Mononuclear cell (primary cell): ENCODE measurements around the gene KCNQ1OT1. TPM values are rescaled to one million over a fixed set of nuclear protein-coding genes. Genes with fewer than 3 reads are reported as not detected.

ENCODE experiments used
- H3K27me3 ChIP-seq: 2 replicates; pipeline ENCODE4 v1.6.0; 2011; ENCODE audit warnings: low read length, control low read depth; ENCODE audit not compliant: insufficient read depth
- H3K4me1 ChIP-seq: 2 replicates; pipeline ENCODE4 v1.5.1; 2011; ENCODE audit warnings: mild to moderate bottlenecking, low read length, control low read depth; ENCODE audit not compliant: insufficient read depth
- H3K4me3 ChIP-seq: 2 replicates; pipeline ENCODE4 v1.5.1; 2011; ENCODE audit warnings: mild to moderate bottlenecking, low read length, moderate library complexity
- H3K9me3 ChIP-seq: 2 replicates; pipeline ENCODE4 v1.5.1; 2011; ENCODE audit warnings: low read depth, mild to moderate bottlenecking, control low read depth, low read length
- total RNA-seq: library from RNA; depleted of rRNA; stranded (reverse); fragments of >200 nt; gene quantifications from one replicate; pipeline ENCODE4 v1.2.3, GENCODE V29; 2012

KCNQ1OT1 gene
- total RNA-seq, 1 donor: 0.31 TPM

DNA sequence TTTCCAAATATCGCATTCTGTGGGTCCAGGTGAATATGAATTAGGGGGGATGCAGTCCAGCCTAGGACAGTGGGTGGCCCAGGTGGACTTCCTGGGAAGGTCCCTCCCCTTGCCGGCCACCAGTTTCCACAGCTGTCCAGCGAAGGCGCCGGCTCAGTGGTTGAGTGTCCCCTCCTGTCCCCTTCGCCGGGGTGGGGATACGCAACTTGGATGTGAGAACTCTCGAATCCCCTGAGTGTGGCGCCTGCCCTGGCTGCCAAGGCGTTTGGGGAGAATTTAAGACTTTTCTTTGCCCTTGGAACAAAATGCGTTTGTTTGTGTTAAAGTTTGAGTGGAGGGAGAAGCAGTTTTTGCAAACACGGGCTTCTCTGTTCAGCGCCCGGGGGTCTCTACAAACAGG, 123.7 kb downstream of the KCNQ1OT1 start:
- Histone ChIP-seq H3K4me1 (no peaks in the 10 kb centered on the region), H3K9me3 (no peaks in the 10 kb centered on the region), H3K4me3 (no peak overlapping the region), H3K27me3 (no peaks in the 10 kb centered on the region)

DNA sequence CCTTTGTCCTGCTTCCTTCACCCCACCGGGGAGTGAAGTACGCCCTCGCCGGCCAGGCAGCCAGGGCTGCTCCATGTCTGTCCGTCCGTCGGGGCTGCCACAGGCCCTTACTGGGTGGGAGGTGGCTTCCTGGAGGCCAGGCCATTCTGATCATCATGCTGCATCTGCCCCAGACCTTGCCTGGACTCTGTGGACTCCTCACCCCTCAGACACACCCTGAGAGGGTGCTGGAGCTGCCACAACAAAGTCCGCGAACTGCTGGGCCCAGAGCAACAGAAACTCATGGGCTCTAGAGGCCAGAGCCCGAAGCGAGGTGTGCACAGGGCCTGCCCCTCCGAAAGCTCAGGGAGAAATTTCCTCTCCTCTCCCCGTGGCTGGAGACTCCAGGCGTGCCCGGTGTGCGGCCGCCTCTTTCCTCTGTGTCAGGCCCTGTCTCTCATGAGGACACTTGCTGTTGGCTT, 124.2 kb downstream of the KCNQ1OT1 start:
- no peak overlapping the region for H3K4me3 ChIP-seq
- no peaks in the 10 kb centered on the region for H3K4me1 ChIP-seq

DNA sequence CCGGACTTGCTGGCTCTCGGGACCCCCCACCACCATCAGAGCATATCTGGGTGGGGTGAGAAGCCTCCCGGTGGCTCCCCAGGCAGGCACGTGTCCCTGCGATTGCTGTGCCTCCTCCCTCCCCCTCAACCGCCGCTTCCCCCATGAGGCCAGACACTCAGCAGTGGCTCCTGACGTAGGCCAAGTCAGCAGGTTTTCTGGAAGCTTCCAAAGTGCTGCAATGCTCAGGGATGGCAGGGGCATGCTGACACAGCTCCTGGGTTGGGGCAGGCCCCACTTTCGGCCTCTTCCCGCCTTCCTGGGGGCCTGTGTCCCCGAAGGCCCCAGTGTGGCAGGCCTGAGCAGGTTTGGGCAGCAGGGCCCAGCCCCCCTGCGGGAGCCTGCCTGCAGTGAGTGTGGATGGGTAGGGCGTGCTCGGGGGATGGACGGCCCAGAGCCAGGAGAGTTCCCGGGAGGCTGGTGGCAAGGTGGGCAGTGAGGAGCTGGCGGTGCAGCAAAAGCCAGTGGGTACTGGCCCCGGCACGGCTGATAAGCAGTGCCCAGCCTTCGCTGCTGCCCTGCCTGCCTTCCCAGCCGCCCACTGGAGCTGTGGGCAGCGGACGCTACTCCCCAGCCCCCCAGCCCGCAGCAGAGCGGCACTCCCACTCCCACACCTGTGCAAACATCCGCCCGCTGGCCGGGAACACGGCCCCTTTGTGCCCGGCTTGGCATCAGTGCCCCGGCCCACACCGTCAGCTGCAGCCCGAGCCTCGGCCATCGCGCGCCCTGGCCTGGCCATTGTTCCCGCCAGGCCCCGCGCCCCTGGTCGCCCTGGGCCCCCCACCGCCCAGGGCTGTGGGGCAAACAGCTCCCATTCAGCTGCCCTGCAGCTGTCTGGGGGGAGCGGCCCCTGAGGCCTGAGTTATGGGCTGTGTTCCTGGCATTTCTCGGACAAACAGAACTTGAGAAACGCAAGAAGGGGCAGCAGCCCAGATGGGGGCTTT, 125.0 kb downstream of the KCNQ1OT1 start:
- H3K4me1 ChIP-seq: no peaks in the 10 kb centered on the region
- H3K9me3 ChIP-seq: no peaks in the 10 kb centered on the region
- H3K4me3 ChIP-seq: no peak overlapping the region
- H3K27me3 ChIP-seq: no peaks in the 10 kb centered on the region

More for the DNA sequence above, 124.2 kb downstream of the KCNQ1OT1 start:
- Histone ChIP-seq H3K27me3 (no peaks in the 10 kb centered on the region), H3K9me3 (no peaks in the 10 kb centered on the region)

DNA sequence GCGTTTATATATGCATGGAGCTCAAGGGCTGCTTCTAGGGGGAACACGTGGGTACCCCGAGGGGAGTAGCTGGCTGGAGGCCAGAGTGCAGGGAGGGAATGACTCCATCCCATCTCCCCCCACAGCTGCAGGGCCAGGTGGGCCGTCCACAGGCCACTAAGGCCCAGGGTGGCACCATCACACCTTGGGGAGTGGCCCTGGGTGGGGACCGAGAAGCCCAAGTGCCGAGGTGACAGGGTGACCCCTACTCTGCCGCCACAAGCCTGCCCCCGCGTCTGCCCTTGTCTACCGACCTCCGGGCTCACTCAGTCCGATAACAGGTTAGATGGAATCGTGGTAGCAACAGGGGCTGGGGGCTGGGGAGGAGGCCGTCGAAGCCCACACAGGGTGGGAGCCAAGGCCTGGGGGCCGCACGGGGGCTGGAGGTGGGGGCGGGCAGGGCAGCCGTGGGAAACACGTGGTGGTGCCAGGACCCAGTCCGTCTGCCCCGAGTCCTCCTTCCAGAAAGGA, 125.7 kb downstream of the KCNQ1OT1 start:
- Histone ChIP-seq H3K4me1 (peaks cover 6% of the 10 kb centered on the region), H3K27me3 (no peaks in the 10 kb centered on the region), H3K9me3 (no peaks in the 10 kb centered on the region), H3K4me3 (no peak overlapping the region)

DNA sequence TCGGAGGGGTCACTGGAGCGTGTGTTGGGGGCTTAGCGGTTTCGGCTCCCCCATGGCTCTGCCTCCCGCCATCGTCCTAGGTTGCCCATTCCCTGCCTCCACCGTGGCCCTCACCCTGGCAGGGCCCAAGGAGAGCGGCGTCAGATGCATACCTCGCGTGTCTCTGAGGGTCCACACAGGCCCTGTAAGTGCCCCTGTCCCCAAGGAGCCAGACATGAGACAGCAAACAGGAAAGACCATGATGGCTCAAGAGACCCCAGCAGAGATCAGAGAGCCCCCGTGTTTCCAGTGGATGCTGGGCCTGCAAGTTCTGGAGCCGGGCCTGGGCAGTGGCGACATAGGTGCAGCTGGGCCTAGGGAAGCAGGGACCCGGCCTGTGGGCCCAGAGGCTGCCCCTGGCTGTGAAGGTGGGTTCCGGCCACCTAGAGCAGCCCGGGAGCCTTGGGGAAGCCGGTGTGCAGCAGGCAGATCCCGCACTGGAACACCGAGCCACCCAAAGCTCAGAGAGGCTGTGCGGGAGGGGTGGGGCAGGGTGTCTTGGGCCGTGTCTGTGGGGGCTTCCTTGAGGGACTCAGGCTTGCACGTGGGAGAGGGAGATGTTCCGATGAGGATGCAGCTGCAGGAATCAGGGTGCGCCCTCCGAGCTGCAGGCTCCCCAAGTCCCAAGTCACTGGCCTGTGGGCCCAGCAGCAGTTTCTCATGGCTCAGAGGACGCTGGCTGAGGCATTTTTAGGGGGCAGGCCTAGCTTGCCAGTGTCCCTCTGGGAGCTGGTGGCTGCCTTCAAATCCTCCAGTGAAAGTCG, 126.4 kb downstream of the KCNQ1OT1 start:
- Histone ChIP-seq H3K27me3 (no peaks in the 10 kb centered on the region), H3K9me3 (no peaks in the 10 kb centered on the region), H3K4me1 (peaks cover 6% of the 10 kb centered on the region), H3K4me3 (no peak overlapping the region)

DNA sequence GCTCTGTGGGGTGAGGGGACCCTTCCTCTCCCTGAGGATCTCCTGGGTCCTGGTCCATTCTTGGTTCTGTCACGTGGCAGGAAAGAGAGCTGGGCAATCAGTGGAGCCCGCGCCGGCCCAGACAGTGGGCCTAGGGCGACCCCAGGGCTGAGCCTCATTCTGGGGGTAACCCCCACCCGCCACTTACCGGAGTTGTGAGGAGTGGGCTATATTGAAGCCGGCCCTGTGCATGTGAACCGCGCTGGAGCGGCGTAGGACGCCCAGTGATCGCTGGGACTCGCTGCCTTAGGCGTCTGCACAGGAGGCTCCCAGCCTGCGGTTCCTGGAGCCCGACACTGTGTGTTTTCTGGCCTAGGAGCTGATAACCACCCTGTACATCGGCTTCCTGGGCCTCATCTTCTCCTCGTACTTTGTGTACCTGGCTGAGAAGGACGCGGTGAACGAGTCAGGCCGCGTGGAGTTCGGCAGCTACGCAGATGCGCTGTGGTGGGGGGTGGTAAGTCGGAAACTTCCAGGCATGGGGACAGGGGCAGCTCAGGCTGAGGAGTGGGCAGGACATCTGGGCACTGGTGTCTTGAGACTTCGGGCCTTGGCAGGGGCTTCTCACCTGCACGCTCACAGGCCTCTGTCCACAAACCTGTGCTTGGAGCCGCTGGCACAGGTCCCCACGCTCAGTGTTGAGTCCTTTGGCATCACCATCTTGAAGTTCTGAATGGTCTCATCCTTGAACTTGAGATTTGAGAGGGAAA, 127.1 kb downstream of the KCNQ1OT1 start:
- Histone ChIP-seq H3K4me1 (peaks cover 6% of the 10 kb centered on the region), H3K4me3 (no peak overlapping the region), H3K9me3 (no peaks in the 10 kb centered on the region), H3K27me3 (no peaks in the 10 kb centered on the region)

DNA sequence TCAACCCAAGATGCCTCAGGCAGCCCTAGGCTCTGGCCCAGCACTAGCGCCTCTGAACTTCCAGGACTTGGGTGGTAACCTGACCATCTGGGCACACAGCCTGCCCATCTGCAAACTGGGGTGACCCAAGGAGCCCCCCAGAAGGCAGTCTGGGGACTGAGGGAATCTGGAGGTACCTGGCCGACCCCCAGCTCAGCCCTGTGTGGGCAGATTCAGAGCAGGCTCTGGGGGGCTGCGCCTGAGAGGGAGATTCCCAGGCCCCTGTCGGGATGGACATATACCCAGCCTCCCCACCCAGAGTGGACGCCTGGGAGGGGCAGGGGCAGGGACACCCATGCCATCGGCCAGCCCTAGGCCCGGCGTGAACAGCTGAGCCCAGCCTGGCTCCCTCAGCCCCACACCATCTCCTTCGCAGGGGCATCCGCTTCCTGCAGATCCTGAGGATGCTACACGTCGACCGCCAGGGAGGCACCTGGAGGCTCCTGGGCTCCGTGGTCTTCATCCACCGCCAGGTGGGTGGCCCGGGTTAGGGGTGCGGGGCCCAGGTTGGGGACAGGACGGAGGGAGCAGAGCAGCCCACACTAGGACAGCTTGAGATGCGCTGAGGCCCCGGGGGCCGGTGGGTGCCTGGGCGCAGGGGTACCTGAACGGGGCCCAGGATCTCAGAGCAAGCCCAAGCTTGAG, 128.1 kb downstream of the KCNQ1OT1 start:
- Histone ChIP-seq H3K9me3 (no peaks in the 10 kb centered on the region), H3K4me1 (peaks cover 6% of the 10 kb centered on the region), H3K4me3 (no peak overlapping the region)

DNA sequence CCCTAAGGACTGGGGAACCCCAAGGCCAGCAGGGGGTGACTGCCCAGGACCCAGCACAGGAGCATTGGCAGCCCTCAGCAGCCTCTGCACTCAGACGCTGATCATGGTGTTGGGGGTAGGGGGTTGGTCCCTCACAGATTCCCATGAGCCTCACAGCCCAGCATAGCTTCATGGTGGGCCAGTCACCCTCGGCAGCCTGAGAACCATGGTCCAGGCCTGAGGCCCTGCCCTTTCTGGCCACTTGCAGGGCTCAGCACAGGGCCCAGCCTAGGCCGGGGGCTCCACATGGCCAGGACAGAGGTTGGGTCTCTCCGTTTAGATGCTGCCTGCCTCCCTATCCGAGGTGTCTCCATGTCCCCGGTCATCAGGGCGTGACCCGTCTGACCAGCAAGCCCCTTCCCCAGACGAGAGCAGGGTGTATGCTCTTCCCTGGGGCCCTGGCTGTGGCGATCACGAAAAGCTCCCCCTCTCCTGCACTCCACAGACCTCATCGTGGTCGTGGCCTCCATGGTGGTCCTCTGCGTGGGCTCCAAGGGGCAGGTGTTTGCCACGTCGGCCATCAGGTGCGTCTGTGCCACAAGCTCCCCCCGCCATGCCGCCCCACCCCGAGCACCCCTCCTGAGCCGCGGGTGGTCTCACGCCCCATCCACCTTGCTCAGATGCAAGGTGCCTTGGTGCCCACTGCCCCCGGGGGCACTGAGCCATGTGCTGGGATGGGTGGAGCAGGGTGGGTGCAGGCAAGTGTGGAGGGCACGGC, 128.8 kb downstream of the KCNQ1OT1 start:
- H3K4me3 ChIP-seq: no peak overlapping the region
- H3K27me3 ChIP-seq: no peaks in the 10 kb centered on the region
- H3K9me3 ChIP-seq: no peaks in the 10 kb centered on the region
- peaks cover 6% of the 10 kb centered on the region for H3K4me1 ChIP-seq

More for the DNA sequence above, 128.1 kb downstream of the KCNQ1OT1 start:
- no peaks in the 10 kb centered on the region for H3K27me3 ChIP-seq

DNA sequence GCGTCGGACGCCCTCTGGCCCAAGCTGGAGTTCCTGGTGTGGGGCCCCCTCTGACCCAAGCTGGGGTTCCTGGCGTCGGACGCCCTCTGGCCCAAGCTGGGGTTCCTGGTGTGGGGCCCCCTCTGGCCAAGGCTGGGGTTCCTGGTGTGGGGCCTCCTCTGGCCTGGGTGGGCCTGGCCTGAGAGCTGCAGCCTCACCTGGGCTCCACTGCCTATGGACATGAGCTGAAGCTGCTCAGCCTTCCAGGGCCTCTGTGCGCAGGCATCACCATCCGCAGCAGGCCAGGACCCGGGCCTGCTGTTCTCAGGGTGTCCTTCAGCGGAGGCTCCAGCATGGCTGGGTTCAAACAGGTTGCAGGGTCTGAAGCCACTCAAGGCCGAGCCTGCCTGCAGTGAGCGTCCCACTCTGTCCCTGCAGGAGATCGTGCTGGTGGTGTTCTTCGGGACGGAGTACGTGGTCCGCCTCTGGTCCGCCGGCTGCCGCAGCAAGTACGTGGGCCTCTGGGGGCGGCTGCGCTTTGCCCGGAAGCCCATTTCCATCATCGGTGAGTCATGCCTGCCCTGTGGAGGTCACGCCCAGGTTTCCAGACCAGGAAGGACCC, 129.5 kb downstream of the KCNQ1OT1 start:
- Histone ChIP-seq H3K4me1 (peaks cover 6% of the 10 kb centered on the region), H3K27me3 (no peaks in the 10 kb centered on the region), H3K4me3 (no peak overlapping the region), H3K9me3 (no peaks in the 10 kb centered on the region)

DNA sequence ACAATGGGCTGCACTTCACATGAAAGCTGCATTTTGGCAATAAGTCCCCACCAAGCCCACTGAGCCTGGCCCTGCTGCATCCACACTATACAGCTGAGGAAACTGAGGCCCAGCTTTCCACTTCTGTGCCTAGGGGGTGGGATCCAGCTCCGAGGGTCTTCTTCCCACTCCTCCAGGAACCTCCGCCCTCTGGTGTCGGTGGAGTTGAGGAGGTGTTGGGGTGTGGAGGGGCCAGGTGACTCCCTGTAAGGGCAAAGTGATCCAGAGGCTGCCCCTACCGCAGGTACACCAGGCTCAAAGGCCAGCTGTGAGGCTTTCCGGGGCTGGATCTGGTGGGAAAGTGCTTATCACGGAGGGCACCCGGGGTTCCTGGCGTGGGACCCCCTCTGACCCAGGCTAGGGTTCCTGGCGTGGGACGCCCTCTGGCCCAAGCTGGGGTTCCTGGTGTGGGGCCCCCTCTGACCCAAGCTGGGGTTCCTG, 130.0 kb downstream of the KCNQ1OT1 start:
- Histone ChIP-seq H3K4me1 (peaks cover 6% of the 10 kb centered on the region), H3K4me3 (no peak overlapping the region), H3K9me3 (no peaks in the 10 kb centered on the region), H3K27me3 (no peaks in the 10 kb centered on the region)

DNA sequence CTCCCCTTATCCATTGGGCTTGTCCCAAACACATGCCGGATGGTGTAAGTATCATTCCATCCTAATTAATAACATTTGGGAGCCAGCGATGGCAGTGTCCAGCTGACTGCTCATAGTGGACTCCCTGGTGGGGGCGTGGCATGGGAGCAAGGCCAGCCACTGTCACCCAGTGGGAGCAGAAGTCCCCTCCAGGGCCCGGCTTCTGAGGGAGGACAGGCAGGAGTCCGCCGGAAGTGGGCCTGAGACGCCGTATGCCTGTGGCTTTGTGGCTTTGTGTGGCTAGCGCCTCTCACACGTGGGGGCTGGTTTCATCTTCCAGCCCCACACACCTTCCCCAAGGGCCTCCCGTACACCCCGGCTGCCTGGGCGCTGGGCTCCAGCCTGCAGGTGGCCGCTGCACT, 130.5 kb downstream of the KCNQ1OT1 start:
- no peaks in the 10 kb centered on the region for H3K9me3 ChIP-seq

DNA sequence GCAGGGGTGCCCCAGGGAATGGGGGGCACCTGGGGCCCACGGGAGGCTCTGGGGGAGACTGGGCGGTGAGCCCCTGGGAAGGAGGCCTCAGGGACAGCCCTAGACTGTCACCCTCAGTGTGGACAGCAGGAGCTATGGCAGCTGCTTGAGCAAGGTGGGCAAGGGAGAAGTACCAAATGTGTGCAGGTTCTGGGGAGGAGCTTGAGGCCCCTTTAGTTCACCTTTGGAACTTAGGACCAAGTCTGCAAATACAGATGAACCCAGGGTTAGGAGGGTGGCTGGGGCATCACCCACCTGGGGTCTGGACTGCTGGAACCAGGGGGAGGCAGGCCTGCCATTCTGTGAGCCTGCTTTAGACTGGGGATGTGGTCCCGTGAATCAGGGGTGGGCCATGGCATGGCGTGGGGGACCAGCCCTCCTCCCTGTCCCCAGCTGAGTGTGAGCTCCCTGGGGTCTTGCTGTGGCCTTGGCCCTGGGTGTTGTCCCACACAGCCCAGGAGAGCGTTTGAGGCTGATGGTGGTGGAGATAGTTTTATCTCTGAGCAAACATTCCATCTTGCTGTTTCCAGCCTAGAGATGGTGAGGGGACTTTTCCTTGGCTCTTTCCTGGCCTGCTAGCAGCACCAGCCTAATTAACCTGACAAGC, 132.6 kb downstream of the KCNQ1OT1 start:
- no peak overlapping the region for H3K4me3 ChIP-seq
- H3K9me3 ChIP-seq: no peaks in the 10 kb centered on the region
- H3K27me3 ChIP-seq: no peaks in the 10 kb centered on the region
- H3K4me1 ChIP-seq: peaks cover 6% of the 10 kb centered on the region

More for the DNA sequence above, 130.5 kb downstream of the KCNQ1OT1 start:
- no peaks in the 10 kb centered on the region for H3K27me3 ChIP-seq
- no peak overlapping the region for H3K4me3 ChIP-seq
- H3K4me1 ChIP-seq: peaks cover 6% of the 10 kb centered on the region
